Measurements from ENCODE around the gene MTCL3.

The MTCL3 gene

GRCh38 chr6:127515794-127516661 is 3.1 kb downstream of the MTCL3 start (continued):
- no peak for TF ChIP-seq FOXP4 (CRISPR knock-in tag; IDR thresholded peaks at IDR 0.05)
- 0 out of 4 replicates have a peak, but pooled peaks of 1 of the 2 experiments have one; percentile 30 for TF ChIP-seq ATF4 (CRISPR knock-in tag; IDR thresholded peaks at IDR 0.05)
- no peak for TF ChIP-seq MED8 (CRISPR knock-in tag; IDR thresholded peaks at IDR 0.05; ENCODE audit: insufficient replicate concordance)
- TF ChIP-seq ZNF205 (CRISPR knock-in tag; IDR thresholded peaks at IDR 0.05) = no peak
- TF ChIP-seq, protein P1, sequence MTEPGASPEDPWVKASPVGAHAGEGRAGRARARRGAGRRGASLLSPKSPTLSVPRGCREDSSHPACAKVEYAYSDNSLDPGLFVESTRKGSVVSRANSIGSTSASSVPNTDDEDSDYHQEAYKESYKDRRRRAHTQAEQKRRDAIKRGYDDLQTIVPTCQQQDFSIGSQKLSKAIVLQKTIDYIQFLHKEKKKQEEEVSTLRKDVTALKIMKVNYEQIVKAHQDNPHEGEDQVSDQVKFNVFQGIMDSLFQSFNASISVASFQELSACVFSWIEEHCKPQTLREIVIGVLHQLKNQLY (CRISPR knock-in tag; IDR thresholded peaks at IDR 0.05) = no peak
- no peak for TF ChIP-seq ZNF720 (CRISPR knock-in tag; IDR thresholded peaks at IDR 0.05)
- TF ChIP-seq U2AF1 (optimal IDR thresholded peaks at IDR 0.05; ENCODE audit: low read depth, low read length) = no peak
- no peak for TF ChIP-seq KAT7 (CRISPR knock-in tag; IDR thresholded peaks at IDR 0.05; ENCODE audit: borderline replicate concordance)
- 0 out of 2 replicates have a peak, but pooled peaks have one; percentile 58 for TF ChIP-seq KLF15 (CRISPR knock-in tag; IDR thresholded peaks at IDR 0.05; ENCODE audit: borderline replicate concordance)
- TF ChIP-seq, protein P2, sequence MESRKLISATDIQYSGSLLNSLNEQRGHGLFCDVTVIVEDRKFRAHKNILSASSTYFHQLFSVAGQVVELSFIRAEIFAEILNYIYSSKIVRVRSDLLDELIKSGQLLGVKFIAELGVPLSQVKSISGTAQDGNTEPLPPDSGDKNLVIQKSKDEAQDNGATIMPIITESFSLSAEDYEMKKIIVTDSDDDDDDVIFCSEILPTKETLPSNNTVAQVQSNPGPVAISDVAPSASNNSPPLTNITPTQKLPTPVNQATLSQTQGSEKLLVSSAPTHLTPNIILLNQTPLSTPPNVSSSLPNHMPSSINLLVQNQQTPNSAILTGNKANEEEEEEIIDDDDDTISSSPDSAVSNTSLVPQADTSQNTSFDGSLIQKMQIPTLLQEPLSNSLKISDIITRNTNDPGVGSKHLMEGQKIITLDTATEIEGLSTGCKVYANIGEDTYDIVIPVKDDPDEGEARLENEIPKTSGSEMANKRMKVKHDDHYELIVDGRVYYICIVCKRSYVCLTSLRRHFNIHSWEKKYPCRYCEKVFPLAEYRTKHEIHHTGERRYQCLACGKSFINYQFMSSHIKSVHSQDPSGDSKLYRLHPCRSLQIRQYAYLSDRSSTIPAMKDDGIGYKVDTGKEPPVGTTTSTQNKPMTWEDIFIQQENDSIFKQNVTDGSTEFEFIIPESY (CRISPR knock-in tag; IDR thresholded peaks at IDR 0.05) = no peak
- no peak; the same call in 1 of the 2 replicates for TF ChIP-seq ETV5 (CRISPR knock-in tag; IDR thresholded peaks at IDR 0.05; ENCODE audit: borderline replicate concordance)
- peak; percentile 62; the same call in 1 of the 2 replicates for TF ChIP-seq ZC3H13 (CRISPR knock-in tag; IDR thresholded peaks at IDR 0.05)
- peak; percentile 84 for TF ChIP-seq IKZF4 (CRISPR knock-in tag; IDR thresholded peaks at IDR 0.05; ENCODE audit: borderline replicate concordance, low read depth, not compliant biosample characterization)
- no peak for TF ChIP-seq NFIB (CRISPR knock-in tag; IDR thresholded peaks at IDR 0.05; ENCODE audit: borderline replicate concordance)
- no peak for TF ChIP-seq IRX3 (CRISPR knock-in tag; IDR thresholded peaks at IDR 0.05; ENCODE audit: borderline replicate concordance, low read depth)
- peak; percentile 92 for TF ChIP-seq ZNF879 (CRISPR knock-in tag; IDR thresholded peaks at IDR 0.05)
- TF ChIP-seq ZNF343 (CRISPR knock-in tag; IDR thresholded peaks at IDR 0.05) = no peak; the same call in 1 of the 2 replicates
- TF ChIP-seq ELK4 (CRISPR knock-in tag; IDR thresholded peaks at IDR 0.05; ENCODE audit: borderline replicate concordance) = no peak
- TF ChIP-seq TAF1 (CRISPR knock-in tag; IDR thresholded peaks at IDR 0.05) = no peak
- TF ChIP-seq ZBTB34 (CRISPR knock-in tag; IDR thresholded peaks at IDR 0.05) = no peak

Data from HepG2 (cell line).